Measurements from ENCODE around the gene KLHDC4.

DNA sequence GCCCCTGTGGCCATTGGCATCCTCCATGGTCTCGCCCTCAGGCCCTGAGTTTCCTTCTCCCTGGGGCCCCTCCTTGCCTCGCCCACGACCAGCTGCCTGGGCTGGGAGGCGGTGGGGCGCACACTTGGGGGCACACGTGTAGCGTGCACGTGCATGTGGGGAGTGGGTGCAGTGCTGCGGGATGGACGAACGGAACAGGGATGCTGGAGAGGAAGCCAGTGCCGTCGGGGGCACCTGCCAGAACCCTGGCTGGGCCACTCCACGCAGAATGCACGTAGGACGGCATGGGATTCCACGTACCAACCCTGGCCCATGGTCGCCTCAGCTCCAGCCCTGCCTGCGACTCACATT is 80.4 kb downstream of the KLHDC4 start:
- TF ChIP-seq, protein P1, sequence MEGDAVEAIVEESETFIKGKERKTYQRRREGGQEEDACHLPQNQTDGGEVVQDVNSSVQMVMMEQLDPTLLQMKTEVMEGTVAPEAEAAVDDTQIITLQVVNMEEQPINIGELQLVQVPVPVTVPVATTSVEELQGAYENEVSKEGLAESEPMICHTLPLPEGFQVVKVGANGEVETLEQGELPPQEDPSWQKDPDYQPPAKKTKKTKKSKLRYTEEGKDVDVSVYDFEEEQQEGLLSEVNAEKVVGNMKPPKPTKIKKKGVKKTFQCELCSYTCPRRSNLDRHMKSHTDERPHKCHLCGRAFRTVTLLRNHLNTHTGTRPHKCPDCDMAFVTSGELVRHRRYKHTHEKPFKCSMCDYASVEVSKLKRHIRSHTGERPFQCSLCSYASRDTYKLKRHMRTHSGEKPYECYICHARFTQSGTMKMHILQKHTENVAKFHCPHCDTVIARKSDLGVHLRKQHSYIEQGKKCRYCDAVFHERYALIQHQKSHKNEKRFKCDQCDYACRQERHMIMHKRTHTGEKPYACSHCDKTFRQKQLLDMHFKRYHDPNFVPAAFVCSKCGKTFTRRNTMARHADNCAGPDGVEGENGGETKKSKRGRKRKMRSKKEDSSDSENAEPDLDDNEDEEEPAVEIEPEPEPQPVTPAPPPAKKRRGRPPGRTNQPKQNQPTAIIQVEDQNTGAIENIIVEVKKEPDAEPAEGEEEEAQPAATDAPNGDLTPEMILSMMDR (conservative IDR thresholded peaks at IDR 0.05; ENCODE audit: low read length): no peak
- no peak for TF ChIP-seq EZH2phosphoT487 (IDR thresholded peaks at IDR 0.05; ENCODE audit: borderline replicate concordance, low read depth, low read length)

All from OCI-LY7 (cell line).